Gastroesophageal sphincter (tissue), 3 donors: Measurements from ENCODE around the gene EIF5B.
"Not testable (repeated sequence)": the region's sequence is repeated elsewhere in the genome, so short reads cannot be mapped to it uniquely, and the experiment has no call there.

Experiments
- CTCF ChIP-seq, 4 experiments: fragments of 200-600 bp in 2 of 4; fragments of 450-650 bp in 2 of 4; sonication (generic) in 1 of 4; IDR thresholded peaks; one replicate each; pipeline ENCODE4 v1.5.1; 2017 to 2019; ENCODE audit warnings: antibody characterized with exemption in 4 of 4, mild to moderate bottlenecking in 2 of 4, moderate library complexity in 2 of 4
- EP300 ChIP-seq: sonication (generic); formaldehyde crosslinking; IDR thresholded peaks from one replicate; pipeline ENCODE4 v1.6.1; 2017; ENCODE audit warnings: antibody characterized with exemption, mild to moderate bottlenecking
- POLR2A ChIP-seq, 2 donors: fragments of 450-650 bp; IDR thresholded peaks; one replicate each; pipeline ENCODE4 v1.6.1; 2017; ENCODE audit warnings: antibody characterized with exemption in 2 of 2, mild to moderate bottlenecking in 2 of 2, moderate library complexity in 1 of 2
- POLR2AphosphoS5 ChIP-seq: sonication (generic); formaldehyde crosslinking; IDR thresholded peaks from one replicate; pipeline ENCODE4 v1.6.1; 2017; ENCODE audit warnings: antibody characterized with exemption

DNA sequence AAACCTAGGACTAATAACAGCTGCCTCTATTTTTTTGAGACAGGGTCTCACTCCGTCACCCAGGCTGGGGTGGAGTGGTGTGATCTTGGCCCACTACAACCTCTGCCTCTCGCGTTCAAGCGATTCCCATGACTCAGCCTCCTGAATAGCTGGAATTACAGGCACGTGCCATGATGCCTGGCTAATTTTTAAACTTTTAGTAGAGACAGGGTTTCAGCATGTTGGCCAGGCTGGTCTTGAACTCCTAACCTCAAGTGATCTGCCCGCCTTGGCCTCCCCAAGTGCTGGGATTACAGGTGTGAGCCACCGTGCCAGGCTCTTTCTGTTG lies 19.4 kb upstream of the EIF5B start:
- not testable (repeated sequence) for TF ChIP-seq POLR2A (IDR thresholded peaks at IDR 0.05); CTCF (IDR thresholded peaks at IDR 0.05); POLR2AphosphoS5; EP300
